H1 (cell line): ENCODE results near the gene SLC12A8. TPM values are rescaled to one million over a fixed set of nuclear protein-coding genes. Genes with fewer than 3 reads are reported as not detected.

ENCODE experiments used
- BCL11A ChIP-seq, 2 experiments: IDR thresholded peaks; one replicate each; pipeline ENCODE4 v1.6.1; 2011; ENCODE audit warnings: low read depth in 2 of 2, low read length in 2 of 2, mild to moderate bottlenecking in 2 of 2
- BRCA1 ChIP-seq: IDR thresholded peaks from 2 replicates; pipeline ENCODE4 v1.6.1; 2012; ENCODE audit warnings: low read depth, low read length, improper control_type of control experiment
- GTF2F1 ChIP-seq: IDR thresholded peaks from 2 replicates; pipeline ENCODE4 v1.6.1; 2012; ENCODE audit warnings: low read depth, low read length, improper control_type of control experiment, borderline replicate concordance
- HDAC2 ChIP-seq, 2 experiments: fragments of 300-600 bp in 1 of 2; sonication (generic) in 1 of 2; IDR thresholded peaks; 2 replicates each; pipeline ENCODE4 v1.6.1; 2011 to 2012; ENCODE audit warnings: low read depth in 2 of 2, low read length in 2 of 2, mild to moderate bottlenecking in 2 of 2, moderate library complexity in 2 of 2, borderline replicate concordance in 1 of 2, inconsistent platforms in 1 of 2
- TAF7 ChIP-seq: optimal IDR thresholded peaks from 2 replicates; pipeline ENCODE3; 2011; ENCODE audit warnings: low read depth, mild to moderate bottlenecking, inconsistent platforms, low read length, moderate library complexity, borderline replicate concordance
- polyA plus RNA-seq, 7 experiments: library from polyadenylated mRNA; depleted of rRNA in 3 of 7; stranded (reverse) in 5 of 7; unstranded in 2 of 7; fragments of >200 nt in 5 of 7; fragments of 200-250 nt in 2 of 7; gene quantifications; 1 replicate in 5 of 7; 2 replicates in 1 of 7; 4 replicates in 1 of 7; pipeline versions ENCODE4 v1.2.1 to v1.2.3, GENCODE V29; 2011 to 2013; ENCODE audit warnings: missing spikeins in 2 of 7, mixed read lengths in 2 of 7
- total RNA-seq: library from RNA; stranded (reverse); fragmentation: NEBNext Ultra II Directional; extraction: Animal tissue kit (Norgen Biotek cat#: 25700); gene quantifications from 2 replicates; pipeline ENCODE4 v1.2.1, GENCODE V29; 2021

Gene SLC12A8
- total and polyA plus RNA-seq, 2 of the 8 experiments (the other 6 are each of a cell fraction or from before 2014, with no cell fraction given), result 13.7 to 14.4 TPM

- TF ChIP-seq BRCA1 (no peak), TAF7 (no peak), GTF2F1 (no peak), BCL11A (IDR thresholded peaks at IDR 0.05; ENCODE audit: low read depth in 2 of 2, low read length in 2 of 2) (no peak), HDAC2 (IDR thresholded peaks at IDR 0.05; ENCODE audit: borderline replicate concordance in 1 of 2, low read depth in 2 of 2, low read length in 2 of 2) (no peak)
Observed at GRCh38 chr3:125104639-125105038, 107.9 kb downstream of the SLC12A8 start (continued).
